Left renal pelvis (tissue), 4 donors: ENCODE measurements around the gene MAEA. TPM values are rescaled to one million over a fixed set of nuclear protein-coding genes. Genes with fewer than 3 reads are reported as not detected.

Source experiments
- DNase-seq, 4 donors: peaks; one replicate each; pipeline ENCODE4 v3.0.0-alpha.2; 2013; ENCODE audit warnings: low read depth in 4 of 4, low spot score in 3 of 4
- polyA plus RNA-seq, 4 donors: library from polyadenylated mRNA; unstranded; fragments of 120-200 nt; gene quantifications; one replicate each; pipeline ENCODE4 v1.2.1, GENCODE V29; 2013; ENCODE audit not compliant: insufficient read length in 4 of 4

The MAEA gene
- polyA plus RNA-seq, 4 donors: 59.0 to 76.8 (median 65.0) TPM

- no peak for DNase-seq
Observed at GRCh38 chr4:1249731-1250526, 39.8 kb upstream of the MAEA start.

GRCh38 chr4:1250527-1250812, 39.2 kb upstream of the MAEA start:
- DNase-seq: no peak

GRCh38 chr4:1250921-1251772, 38.5 kb upstream of the MAEA start:
- DNase-seq: no peak

GRCh38 chr4:1251773-1252066, 38.0 kb upstream of the MAEA start:
- no peak for DNase-seq

- DNase-seq: no peak
Observed at GRCh38 chr4:1252928-1253492, 36.7 kb upstream of the MAEA start.

- no peak for DNase-seq
Observed at GRCh38 chr4:1253831-1254230, 35.9 kb upstream of the MAEA start.

GRCh38 chr4:1255151-1255550, 34.5 kb upstream of the MAEA start:
- DNase-seq: no peak

GRCh38 chr4:1255699-1256098, 34.0 kb upstream of the MAEA start:
- no peak for DNase-seq

GRCh38 chr4:1258457-1258856, 31.2 kb upstream of the MAEA start:
- no peak for DNase-seq

- no peak for DNase-seq
Observed at GRCh38 chr4:1259966-1260365, 29.7 kb upstream of the MAEA start.

- no peak for DNase-seq
Observed at GRCh38 chr4:1260418-1261106, 29.1 kb upstream of the MAEA start.

- DNase-seq: no peak
Observed at GRCh38 chr4:1261107-1261928, 28.4 kb upstream of the MAEA start.

- DNase-seq: no peak
Observed at GRCh38 chr4:1264942-1265341, 24.7 kb upstream of the MAEA start.

- no peak for DNase-seq
Observed at GRCh38 chr4:1265351-1265750, 24.3 kb upstream of the MAEA start.

GRCh38 chr4:1266881-1267763, 22.6 kb upstream of the MAEA start:
- DNase-seq: no peak

GRCh38 chr4:1269209-1269608, 20.5 kb upstream of the MAEA start:
- DNase-seq: no peak

GRCh38 chr4:1271686-1272085, 18.0 kb upstream of the MAEA start:
- DNase-seq: no peak

GRCh38 chr4:1274871-1275270, 14.8 kb upstream of the MAEA start:
- DNase-seq: no peak

- DNase-seq: no peak
Observed at GRCh38 chr4:1276984-1277383, 12.7 kb upstream of the MAEA start.
